HFF-Myc (cell line): ENCODE data around the gene CCDC160.

Source experiments
- DNase-seq: peaks from one replicate; pipeline ENCODE4 v3.0.0-alpha.2; 2011; ENCODE audit warnings: low read depth; ENCODE audit errors: extremely low read depth
- H3K4me3 ChIP-seq: replicated peaks from 2 replicates; pipeline ENCODE4 v1.5.1; 2011; ENCODE audit warnings: low read depth, mild to moderate bottlenecking, control low read depth, low read length
- CTCF ChIP-seq: IDR thresholded peaks from 2 replicates; pipeline ENCODE4 v1.5.1; 2012; ENCODE audit warnings: mild to moderate bottlenecking, low read depth, low read length, control low read depth; ENCODE audit errors: missing control alignments

Gene CCDC160

GRCh38 chrX:134287346-134287745, 50.4 kb downstream of the CCDC160 start:
- no peak overlapping the region for H3K4me3 ChIP-seq
- no peak for DNase-seq
- TF ChIP-seq CTCF: no peak

GRCh38 chrX:134294548-134294947, 57.6 kb downstream of the CCDC160 start:
- H3K4me3 ChIP-seq: no peak overlapping the region
- no peak for DNase-seq
- TF ChIP-seq CTCF: peak; percentile 18
